ENCODE results near the gene TOP2A. TPM values are rescaled to one million over a fixed set of nuclear protein-coding genes. Genes with fewer than 3 reads are reported as not detected.
A peak's percentile ranks its signal among the peaks of the same experiment; 100 is the strongest.
"Not testable (repeated sequence)": the region's sequence is repeated elsewhere in the genome, so short reads cannot be mapped to it uniquely, and the experiment has no call there.

Gene TOP2A
- total RNA-seq, 2 experiments from 2014 or later = 244 to 245 TPM

GRCh38 chr17:40422990-40423633, 5.4 kb upstream of the TOP2A start:
- no peak for DNase-seq
- Mint-ChIP-seq H3K4me1 (peaks cover 38% of the 10 kb centered on the region), H3K27me3 (no peaks in the 10 kb centered on the region), H3K27ac (no peak overlapping the region), H3K9me3 (no peaks in the 10 kb centered on the region), H3K36me3 (no peaks in the 10 kb centered on the region), H3K4me3 (no peak overlapping the region)

- no peak overlapping the region for H3K4me3 Mint-ChIP-seq
These were observed 2.0 kb upstream of the TOP2A start for GRCh38 chr17:40419559-40420331.

GRCh38 chr17:40418428-40418706, 671 bp upstream of the TOP2A start:
- H3K9me3 Mint-ChIP-seq = no peaks in the 10 kb centered on the region
- peak overlapping the region; percentile 98 for H3K4me3 Mint-ChIP-seq
- no peak for DNase-seq
- H3K27ac Mint-ChIP-seq = peak overlapping the region; percentile 90
- peaks cover 6% of the 10 kb centered on the region for H3K27me3 Mint-ChIP-seq
- H3K4me1 Mint-ChIP-seq = peaks cover 22% of the 10 kb centered on the region
- peaks cover 25% of the 10 kb centered on the region for H3K36me3 Mint-ChIP-seq

More at GRCh38 chr17:40419559-40420331, 2.0 kb upstream of the TOP2A start:
- no peak for DNase-seq
- Mint-ChIP-seq H3K27me3 (peaks cover 6% of the 10 kb centered on the region), H3K27ac (no peak overlapping the region), H3K36me3 (peaks cover 18% of the 10 kb centered on the region), H3K9me3 (no peaks in the 10 kb centered on the region), H3K4me1 (peaks cover 24% of the 10 kb centered on the region)

DNA sequence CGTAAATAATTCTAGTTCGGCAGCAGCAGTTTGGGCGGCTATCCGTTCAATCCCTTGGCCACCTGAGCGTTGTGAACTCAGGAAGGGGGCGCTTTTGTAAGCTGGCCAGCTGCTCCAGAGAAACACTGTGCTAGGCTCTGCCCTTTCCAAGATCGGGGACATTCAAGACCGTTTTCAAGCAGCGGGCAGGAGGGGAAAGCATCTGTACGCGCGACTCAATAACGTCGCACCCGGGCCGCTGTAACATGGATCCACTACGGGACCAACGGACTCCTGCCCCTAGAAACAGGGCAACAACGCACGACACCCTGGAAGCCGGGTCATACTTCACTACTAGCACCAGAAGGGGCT, 463 bp downstream of the TOP2A start:
- H3K36me3 Mint-ChIP-seq = peaks cover 32% of the 10 kb centered on the region
- H3K9me3 Mint-ChIP-seq = no peaks in the 10 kb centered on the region
- H3K4me1 Mint-ChIP-seq = peaks cover 22% of the 10 kb centered on the region
- DNase-seq = no peak
- peaks cover 6% of the 10 kb centered on the region for H3K27me3 Mint-ChIP-seq
- peak overlapping the region; percentile 90 for H3K27ac Mint-ChIP-seq
- peak overlapping the region; percentile 98 for H3K4me3 Mint-ChIP-seq

DNA sequence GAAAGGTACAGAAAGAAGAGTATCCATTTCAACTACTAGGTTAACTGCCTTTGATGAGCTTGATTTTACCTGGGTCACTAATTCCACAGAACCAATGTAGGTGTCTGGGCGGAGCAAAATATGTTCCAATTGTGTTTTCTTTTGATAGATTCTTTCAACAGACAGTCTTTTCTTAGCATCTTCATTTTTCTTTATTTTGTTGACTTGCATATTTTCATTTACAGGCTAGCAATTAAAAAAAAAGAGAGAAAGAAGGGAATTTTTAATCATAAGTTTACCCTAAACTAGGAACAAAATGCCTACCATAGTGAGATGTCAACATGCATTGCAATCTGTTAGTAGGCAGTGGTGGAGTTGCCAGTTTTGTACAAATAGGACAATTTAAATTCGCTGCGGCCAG, 1.0 kb downstream of the TOP2A start:
- Mint-ChIP-seq H3K9me3 (no peaks in the 10 kb centered on the region), H3K4me1 (peaks cover 22% of the 10 kb centered on the region), H3K27me3 (peaks cover 6% of the 10 kb centered on the region), H3K27ac (peak overlapping the region; percentile 6), H3K4me3 (peak overlapping the region; percentile 98), H3K36me3 (peaks cover 37% of the 10 kb centered on the region)
- no peak for DNase-seq

- H3K4me1 Mint-ChIP-seq = peaks cover 22% of the 10 kb centered on the region
These were observed 2.3 kb downstream of the TOP2A start for GRCh38 chr17:40415390-40415789.

DNA sequence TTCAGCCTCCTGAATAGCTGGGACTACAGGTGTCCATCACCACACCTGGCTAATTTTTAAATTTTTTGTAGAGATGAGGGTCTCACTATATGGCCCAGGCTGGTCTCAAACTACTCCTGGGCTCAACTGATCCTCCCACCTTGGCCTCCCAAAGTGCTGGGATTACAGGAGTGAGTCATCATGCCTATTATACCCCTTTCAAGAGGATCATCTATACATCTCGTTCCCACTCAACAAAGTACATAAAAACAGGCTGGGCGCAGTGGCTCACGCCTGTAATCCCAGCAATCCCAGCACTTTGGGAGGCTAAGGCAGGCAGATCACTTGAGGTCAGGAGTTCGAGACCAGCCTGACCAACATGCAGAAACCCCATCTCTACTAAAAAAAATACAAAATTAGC, 3.4 kb downstream of the TOP2A start:
- H3K4me1 Mint-ChIP-seq = peaks cover 19% of the 10 kb centered on the region
- not testable (repeated sequence) for H3K4me3 Mint-ChIP-seq, DNase-seq, H3K27me3 Mint-ChIP-seq, H3K9me3 Mint-ChIP-seq, H3K27ac Mint-ChIP-seq
- H3K36me3 Mint-ChIP-seq = peaks cover 51% of the 10 kb centered on the region

More at GRCh38 chr17:40415390-40415789, 2.3 kb downstream of the TOP2A start:
- no peak for DNase-seq
- peak overlapping the region; percentile 22 for H3K4me3 Mint-ChIP-seq
- peaks cover 6% of the 10 kb centered on the region for H3K27me3 Mint-ChIP-seq
- H3K27ac Mint-ChIP-seq = peak overlapping the region; percentile 8
- H3K36me3 Mint-ChIP-seq = peaks cover 42% of the 10 kb centered on the region
- no peaks in the 10 kb centered on the region for H3K9me3 Mint-ChIP-seq

DNA sequence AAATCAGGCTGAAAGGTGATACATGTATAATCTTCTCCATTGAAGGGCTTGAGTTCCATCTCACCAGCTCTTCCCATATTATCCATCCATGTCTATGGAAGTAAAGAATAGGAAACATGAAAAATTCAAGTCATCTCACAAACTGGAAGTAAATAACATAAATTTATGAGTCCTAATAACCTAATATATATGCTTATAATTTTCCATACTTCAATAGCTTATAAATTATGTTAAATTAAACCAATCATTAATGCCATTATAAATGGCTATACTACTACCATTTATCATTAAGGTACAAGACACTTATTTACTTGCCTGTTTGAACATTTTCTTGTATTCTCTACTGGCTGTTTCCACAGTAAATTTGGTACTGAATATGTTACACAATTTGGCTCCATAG, 4.8 kb downstream of the TOP2A start:
- H3K27me3 Mint-ChIP-seq = peaks cover 6% of the 10 kb centered on the region
- peaks cover 53% of the 10 kb centered on the region for H3K36me3 Mint-ChIP-seq
- DNase-seq = no peak
- H3K4me1 Mint-ChIP-seq = peaks cover 11% of the 10 kb centered on the region
- H3K9me3 Mint-ChIP-seq = no peaks in the 10 kb centered on the region
- no peak overlapping the region for H3K4me3 Mint-ChIP-seq
- H3K27ac Mint-ChIP-seq = no peak overlapping the region

- DNase-seq = no peak
- Mint-ChIP-seq H3K9me3 (no peaks in the 10 kb centered on the region), H3K4me3 (no peak overlapping the region), H3K27me3 (peaks cover 6% of the 10 kb centered on the region), H3K27ac (no peak overlapping the region), H3K4me1 (peaks cover 10% of the 10 kb centered on the region), H3K36me3 (peaks cover 50% of the 10 kb centered on the region)
These were observed 5.9 kb downstream of the TOP2A start for GRCh38 chr17:40411821-40412220.

DNA sequence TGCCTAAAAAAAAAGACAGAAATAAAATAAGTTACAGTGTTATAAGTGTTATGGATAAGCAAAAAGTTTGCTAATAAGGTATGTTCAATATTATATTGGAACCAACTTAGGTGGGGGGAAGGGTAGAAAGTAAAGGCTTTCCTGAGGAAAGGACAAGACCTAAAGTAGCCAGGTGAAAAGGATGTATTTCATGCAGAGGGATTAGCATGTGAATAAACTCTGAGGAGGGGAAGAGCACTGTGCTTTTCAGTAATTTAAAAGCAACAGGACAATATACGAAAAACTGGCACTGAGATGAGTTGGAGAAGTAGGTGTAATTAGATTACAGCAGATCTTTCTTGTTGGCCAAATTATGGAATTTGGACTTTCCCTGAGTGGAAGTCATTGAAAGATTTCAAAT, 7.6 kb downstream of the TOP2A start:
- Mint-ChIP-seq H3K4me1 (no peaks in the 10 kb centered on the region), H3K27ac (no peak overlapping the region)

GRCh38 chr17:40409540-40409939, 8.2 kb downstream of the TOP2A start:
- not testable (repeated sequence) for H3K4me3 Mint-ChIP-seq, H3K27me3 Mint-ChIP-seq, H3K27ac Mint-ChIP-seq, DNase-seq, H3K9me3 Mint-ChIP-seq, H3K4me1 Mint-ChIP-seq
- H3K36me3 Mint-ChIP-seq = peaks cover 42% of the 10 kb centered on the region

More for the DNA sequence above, 7.6 kb downstream of the TOP2A start:
- DNase-seq = no peak
- Mint-ChIP-seq H3K27me3 (no peaks in the 10 kb centered on the region), H3K36me3 (peaks cover 43% of the 10 kb centered on the region), H3K9me3 (no peaks in the 10 kb centered on the region), H3K4me3 (no peak overlapping the region)

- no peaks in the 10 kb centered on the region for H3K9me3 Mint-ChIP-seq
- DNase-seq = no peak
- H3K36me3 Mint-ChIP-seq = peaks cover 40% of the 10 kb centered on the region
- H3K27ac Mint-ChIP-seq = no peak overlapping the region
- no peak overlapping the region for H3K4me3 Mint-ChIP-seq
- H3K4me1 Mint-ChIP-seq = peaks cover 3% of the 10 kb centered on the region
- no peaks in the 10 kb centered on the region for H3K27me3 Mint-ChIP-seq
These were observed 10.2 kb downstream of the TOP2A start for GRCh38 chr17:40407460-40407859.

GRCh38 chr17:40404003-40404402, 13.7 kb downstream of the TOP2A start:
- peaks cover 3% of the 10 kb centered on the region for H3K4me1 Mint-ChIP-seq
- H3K27ac Mint-ChIP-seq = no peak overlapping the region
- H3K9me3 Mint-ChIP-seq = no peaks in the 10 kb centered on the region
- H3K4me3 Mint-ChIP-seq = no peak overlapping the region
- peaks cover 41% of the 10 kb centered on the region for H3K36me3 Mint-ChIP-seq
- no peak for DNase-seq
- no peaks in the 10 kb centered on the region for H3K27me3 Mint-ChIP-seq

GRCh38 chr17:40402668-40403067, 15.0 kb downstream of the TOP2A start:
- peaks cover 3% of the 10 kb centered on the region for H3K4me1 Mint-ChIP-seq
- H3K36me3 Mint-ChIP-seq = peaks cover 49% of the 10 kb centered on the region
- H3K9me3 Mint-ChIP-seq = no peaks in the 10 kb centered on the region
- DNase-seq = no peak
- no peaks in the 10 kb centered on the region for H3K27me3 Mint-ChIP-seq
- no peak overlapping the region for H3K4me3 Mint-ChIP-seq
- H3K27ac Mint-ChIP-seq = no peak overlapping the region

DNA sequence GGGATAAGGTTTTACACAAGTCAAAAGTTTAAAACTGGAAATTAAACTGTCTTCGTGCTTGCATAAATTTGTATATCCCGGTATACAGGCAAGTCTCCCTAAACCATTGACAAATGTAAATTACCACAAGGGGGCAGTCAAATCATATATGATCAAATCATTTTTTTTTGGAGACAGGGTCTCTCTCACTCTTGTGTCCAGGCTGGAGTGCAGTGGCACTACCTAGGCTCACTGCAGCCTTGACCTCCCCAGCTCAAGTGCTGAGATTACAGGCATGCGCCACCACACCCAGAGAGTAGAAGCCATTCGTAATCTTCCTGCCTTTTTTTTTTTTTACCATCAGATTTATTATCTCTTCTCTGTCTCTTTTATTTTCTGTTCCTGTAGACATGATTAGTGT, 18.5 kb downstream of the TOP2A start:
- peaks cover 53% of the 10 kb centered on the region for H3K36me3 Mint-ChIP-seq
- H3K4me3 Mint-ChIP-seq = no peak overlapping the region
- H3K27ac Mint-ChIP-seq = no peak overlapping the region
- no peaks in the 10 kb centered on the region for H3K9me3 Mint-ChIP-seq
- H3K27me3 Mint-ChIP-seq = no peaks in the 10 kb centered on the region
- peaks cover 3% of the 10 kb centered on the region for H3K4me1 Mint-ChIP-seq
- DNase-seq = no peak

DNA sequence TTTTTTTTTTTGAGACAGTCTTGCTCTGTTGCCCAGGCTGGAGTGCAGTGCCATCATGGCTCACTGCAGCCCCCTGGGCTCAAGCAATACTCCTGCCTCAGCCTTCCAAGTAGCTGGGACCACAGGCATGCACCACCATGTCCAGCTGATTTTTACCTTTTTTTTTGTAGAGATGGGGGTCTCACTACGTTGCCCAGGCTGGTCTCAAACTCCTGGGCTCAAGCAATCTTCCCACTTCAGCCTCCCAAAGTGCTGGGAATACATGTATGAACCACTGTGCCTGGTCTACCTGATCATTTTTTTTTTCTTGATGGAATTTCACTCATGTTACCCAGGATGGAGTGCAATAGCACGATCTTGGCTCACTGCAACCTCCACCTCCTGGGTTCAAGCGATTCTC, 31.1 kb downstream of the TOP2A start:
- peaks cover 23% of the 10 kb centered on the region for H3K36me3 Mint-ChIP-seq
- not testable (repeated sequence) for H3K4me1 Mint-ChIP-seq, H3K4me3 Mint-ChIP-seq, H3K9me3 Mint-ChIP-seq, H3K27ac Mint-ChIP-seq, H3K27me3 Mint-ChIP-seq, DNase-seq
